ENCODE data around the gene ZNRF2.

The ZNRF2 gene

GRCh38 chr7:30363778-30364563 lies 79.6 kb downstream of the ZNRF2 start:
- ATAC-seq (ENCODE audit: low read depth) (no peak), DNase-seq (ENCODE audit: low spot score) (no peak)
- Histone ChIP-seq H3K4me1 (ENCODE audit: insufficient read depth, poor library complexity, severe bottlenecking) (peaks cover 14% of the 10 kb centered on the region), H3K36me3 (ENCODE audit: low read depth) (peaks cover 13% of the 10 kb centered on the region; the same call in 1 of the 2 replicates), H3K27ac (ENCODE audit: poor library complexity, severe bottlenecking) (no peak overlapping the region), H3K27me3 (ENCODE audit: insufficient read depth, poor library complexity, severe bottlenecking) (no peaks in the 10 kb centered on the region), H3K9me3 (ENCODE audit: severe bottlenecking) (no peaks in the 10 kb centered on the region), H3K4me3 (ENCODE audit: severe bottlenecking) (no peak overlapping the region)
- no peak for TF ChIP-seq CTCF (IDR thresholded peaks at IDR 0.05; ENCODE audit: poor library complexity, severe bottlenecking)

GRCh38 chr7:30364773-30365172 lies 80.4 kb downstream of the ZNRF2 start:
- DNase-seq (ENCODE audit: low spot score) (no peak), ATAC-seq (ENCODE audit: low read depth) (no peak)
- H3K36me3 ChIP-seq (ENCODE audit: low read depth), result peaks cover 13% of the 10 kb centered on the region; the same call in 1 of the 2 replicates
- no peak overlapping the region for H3K4me3 ChIP-seq (ENCODE audit: severe bottlenecking)
- H3K27me3 ChIP-seq (ENCODE audit: insufficient read depth, poor library complexity, severe bottlenecking), result no peaks in the 10 kb centered on the region
- H3K4me1 ChIP-seq (ENCODE audit: insufficient read depth, poor library complexity, severe bottlenecking), result peaks cover 14% of the 10 kb centered on the region
- TF ChIP-seq CTCF (IDR thresholded peaks at IDR 0.05; ENCODE audit: poor library complexity, severe bottlenecking), result no peak
- H3K27ac ChIP-seq (ENCODE audit: poor library complexity, severe bottlenecking), result no peak overlapping the region
- no peaks in the 10 kb centered on the region for H3K9me3 ChIP-seq (ENCODE audit: severe bottlenecking)

- Histone ChIP-seq H3K9me3 (ENCODE audit: severe bottlenecking) (no peaks in the 10 kb centered on the region), H3K27ac (ENCODE audit: poor library complexity, severe bottlenecking) (no peak overlapping the region), H3K4me3 (ENCODE audit: severe bottlenecking) (no peak overlapping the region), H3K27me3 (ENCODE audit: insufficient read depth, poor library complexity, severe bottlenecking) (no peaks in the 10 kb centered on the region), H3K4me1 (ENCODE audit: insufficient read depth, poor library complexity, severe bottlenecking) (peaks cover 14% of the 10 kb centered on the region), H3K36me3 (ENCODE audit: low read depth) (peaks cover 13% of the 10 kb centered on the region; the same call in 1 of the 2 replicates)
- no peak for ATAC-seq (ENCODE audit: low read depth)
- DNase-seq (ENCODE audit: low spot score), result no peak
- no peak for TF ChIP-seq CTCF (IDR thresholded peaks at IDR 0.05; ENCODE audit: poor library complexity, severe bottlenecking)
Observed at GRCh38 chr7:30365621-30366020, 81.2 kb downstream of the ZNRF2 start.

- peaks cover 14% of the 10 kb centered on the region for H3K4me1 ChIP-seq (ENCODE audit: insufficient read depth, poor library complexity, severe bottlenecking)
- H3K27me3 ChIP-seq (ENCODE audit: insufficient read depth, poor library complexity, severe bottlenecking), result no peaks in the 10 kb centered on the region
- H3K27ac ChIP-seq (ENCODE audit: poor library complexity, severe bottlenecking), result no peak overlapping the region
- no peak for TF ChIP-seq CTCF (IDR thresholded peaks at IDR 0.05; ENCODE audit: poor library complexity, severe bottlenecking)
- DNase-seq (ENCODE audit: low spot score) (no peak), ATAC-seq (ENCODE audit: low read depth) (no peak)
- peaks cover 13% of the 10 kb centered on the region; the same call in 1 of the 2 replicates for H3K36me3 ChIP-seq (ENCODE audit: low read depth)
- no peaks in the 10 kb centered on the region for H3K9me3 ChIP-seq (ENCODE audit: severe bottlenecking)
- no peak overlapping the region for H3K4me3 ChIP-seq (ENCODE audit: severe bottlenecking)
Observed at GRCh38 chr7:30366606-30367005, 82.2 kb downstream of the ZNRF2 start.

- ATAC-seq (ENCODE audit: low read depth) (no peak), DNase-seq (ENCODE audit: low spot score) (no peak)
- Histone ChIP-seq H3K4me1 (ENCODE audit: insufficient read depth, poor library complexity, severe bottlenecking) (peaks cover 14% of the 10 kb centered on the region), H3K9me3 (ENCODE audit: severe bottlenecking) (no peaks in the 10 kb centered on the region), H3K4me3 (ENCODE audit: severe bottlenecking) (no peak overlapping the region), H3K36me3 (ENCODE audit: low read depth) (peaks cover 13% of the 10 kb centered on the region; the same call in 1 of the 2 replicates), H3K27ac (ENCODE audit: poor library complexity, severe bottlenecking) (no peak overlapping the region), H3K27me3 (ENCODE audit: insufficient read depth, poor library complexity, severe bottlenecking) (no peaks in the 10 kb centered on the region)
- TF ChIP-seq CTCF (IDR thresholded peaks at IDR 0.05; ENCODE audit: poor library complexity, severe bottlenecking), result no peak
Observed at GRCh38 chr7:30367561-30367960, 83.2 kb downstream of the ZNRF2 start.
